PC-9 (cell line): ENCODE data around the gene MRE11. TPM values are rescaled to one million over a fixed set of nuclear protein-coding genes. Genes with fewer than 3 reads are reported as not detected.

ENCODE experiments used
- BruUV-seq: library from RNA; stranded (reverse); fragments of 400-500 nt; replicated peaks from 2 replicates; lab custom pipeline; 2021; lab: Mats Ljungman, UMichigan
- CTCF ChIA-PET: fragments of 300-600 bp; sonication (Branson Sonifier 250); formaldehyde crosslinking; loops from one replicate; lab custom pipeline; 2022; ENCODE audit warnings: antibody characterized with exemption; lab: Charles Lee
- POLR2A ChIA-PET: fragments of 300-600 bp; sonication (Branson Sonifier 250); formaldehyde crosslinking; loops from one replicate; lab custom pipeline; 2022; ENCODE audit warnings: antibody characterized with exemption; ENCODE audit not compliant: unreplicated experiment; lab: Charles Lee
- DNase-seq, 2 experiments: peaks; one replicate each; pipeline versions ENCODE4 v3.0.0 to v3.0.0-alpha.2; 2015 to 2022; ENCODE audit warnings: mixed read lengths in 1 of 2
- H2AFZ ChIP-seq: fragments of 200-600 bp; sonication (generic); 2 replicates; pipeline ENCODE4 v1.8.1; 2017; ENCODE audit warnings: antibody characterized with exemption
- H3F3A ChIP-seq: fragments of 200-600 bp; sonication (generic); 2 replicates; pipeline ENCODE4 v1.8.1; 2017; ENCODE audit warnings: antibody characterized with exemption, mild to moderate bottlenecking, low read depth; ENCODE audit not compliant: insufficient read depth
- H3K27ac ChIP-seq: fragments of 200-600 bp; sonication (generic); 2 replicates; pipeline ENCODE4 v1.6.1; 2016; ENCODE audit warnings: mixed run types
- H3K27me3 ChIP-seq: fragments of 200-600 bp; sonication (generic); 2 replicates; pipeline ENCODE4 v1.6.1; 2016; ENCODE audit warnings: low read depth, mixed run types; ENCODE audit not compliant: insufficient read depth
- H3K36me3 ChIP-seq: fragments of 200-600 bp; sonication (generic); 2 replicates; pipeline ENCODE4 v1.6.1; 2016; ENCODE audit warnings: low read depth, mixed run types
- H3K4me1 ChIP-seq: fragments of 200-600 bp; sonication (generic); replicated peaks from 2 replicates; pipeline ENCODE4 v1.6.1; 2016; ENCODE audit warnings: mixed run types; ENCODE audit not compliant: insufficient read depth
- H3K4me2 ChIP-seq: fragments of 200-600 bp; sonication (generic); 2 replicates; pipeline ENCODE4 v1.6.1; 2017; ENCODE audit warnings: mixed run types
- H3K4me3 ChIP-seq: fragments of 200-600 bp; sonication (generic); 2 replicates; pipeline ENCODE4 v1.6.1; 2016; ENCODE audit warnings: mixed run types
- H3K79me2 ChIP-seq: fragments of 200-600 bp; sonication (generic); 2 replicates; pipeline ENCODE4 v1.6.1; 2017; ENCODE audit warnings: low read depth, mixed run types
- H3K9me2 ChIP-seq: fragments of 200-600 bp; sonication (generic); 2 replicates; pipeline ENCODE4 v1.8.1; 2017; ENCODE audit warnings: mild to moderate bottlenecking; ENCODE audit not compliant: insufficient read depth
- H3K9me3 ChIP-seq: fragments of 200-600 bp; sonication (generic); 2 replicates; pipeline ENCODE4 v1.8.1; 2016; ENCODE audit warnings: low read depth; ENCODE audit not compliant: insufficient read depth
- H4K20me1 ChIP-seq: fragments of 200-600 bp; sonication (generic); 2 replicates; pipeline ENCODE4 v1.8.1; 2017; ENCODE audit not compliant: insufficient read depth
- EZH2 ChIP-seq: fragments of 200-600 bp; sonication (generic); IDR thresholded peaks from 2 replicates; pipeline ENCODE4 v1.8.0; 2017; ENCODE audit warnings: antibody characterized with exemption, low read depth
- intact Hi-C: fragments of 100-400 bp; cut with micrococcal nuclease; formaldehyde crosslinking; loops from one replicate; pipeline ENCODE4 v1.10.0; 2022; ENCODE audit not compliant: unreplicated experiment
- total RNA-seq: library from RNA; stranded (reverse); gene quantifications from 2 replicates; pipeline ENCODE4 v1.2.3, GENCODE V29; 2021
- TF ChIP-seq, protein P1 (sequence below): fragments of 200-600 bp; sonication (generic); conservative IDR thresholded peaks from 2 replicates; pipeline ENCODE4 v1.6.1; 2017; ENCODE audit warnings: mixed run types, antibody characterized with exemption, mild to moderate bottlenecking, moderate library complexity

MRE11 gene
- total RNA-seq, 1 experiment from 2014 or later = 41.1 TPM

DNA sequence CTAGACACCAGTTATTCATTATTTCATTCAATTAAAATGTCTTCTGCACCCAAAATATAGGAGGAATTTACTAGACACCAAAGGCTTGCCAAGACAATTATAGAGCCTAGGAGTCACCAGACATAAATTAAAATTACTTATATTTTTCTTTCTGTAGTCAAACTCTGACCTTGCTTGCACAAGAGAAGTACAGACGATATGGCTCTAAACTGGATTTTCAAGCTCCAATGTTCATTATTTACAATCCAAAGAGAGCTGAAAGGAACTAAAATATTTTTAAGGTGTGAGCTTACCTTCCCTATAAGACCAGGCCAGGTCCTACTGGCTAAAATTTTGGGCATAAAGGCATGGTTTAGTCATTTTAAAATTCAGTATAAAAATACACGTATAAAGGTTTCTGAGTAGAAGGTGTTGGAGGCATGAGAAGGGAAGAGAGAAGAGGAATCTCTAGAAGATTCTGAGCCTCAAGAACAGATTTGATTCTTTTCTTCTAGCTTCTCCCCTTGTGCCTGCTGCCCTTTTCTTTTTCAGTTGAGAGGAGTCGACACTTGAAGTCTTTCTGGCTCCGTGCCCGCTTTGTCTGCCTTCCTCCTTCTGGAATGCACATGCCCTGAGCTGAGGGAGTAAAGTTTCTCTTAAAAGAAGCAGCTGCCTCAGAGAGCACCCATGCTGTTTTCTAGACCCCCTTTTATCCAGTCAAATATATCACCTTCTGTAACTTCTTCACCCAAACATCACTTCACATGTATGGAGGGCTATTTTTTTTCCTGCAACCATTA is 32.1 kb upstream of the MRE11 start:
- Histone ChIP-seq H3F3A (no peaks in the 10 kb centered on the region), H3K4me1 (peaks cover 12% of the 10 kb centered on the region), H3K79me2 (no peaks in the 10 kb centered on the region), H3K4me2 (no peak overlapping the region), H3K27ac (no peak overlapping the region), H2AFZ (no peak overlapping the region), H3K9me3 (no peaks in the 10 kb centered on the region), H4K20me1 (no peaks in the 10 kb centered on the region), H3K9me2 (0 out of 2 replicates have a peak, but pooled peaks cover 8% of the 10 kb centered on the region), H3K27me3 (no peaks in the 10 kb centered on the region), H3K36me3 (no peaks in the 10 kb centered on the region), H3K4me3 (no peak overlapping the region)
- no TSS peak for BruUV-seq
- CTCF ChIA-PET = interaction anchor here (1.3 kb wide), 1 partner anchor 13 kb away, joined by 4 read pairs; no protein-coding TSS in a partner anchor
- intact Hi-C loops = loop anchor here (10.0 kb wide), 1 partner anchor 1899 kb away; no protein-coding TSS in a partner anchor
- peak in 1 of 2 experiments; percentile 51 for DNase-seq
- TF ChIP-seq EZH2 = no peak
- TF ChIP-seq, protein P1, sequence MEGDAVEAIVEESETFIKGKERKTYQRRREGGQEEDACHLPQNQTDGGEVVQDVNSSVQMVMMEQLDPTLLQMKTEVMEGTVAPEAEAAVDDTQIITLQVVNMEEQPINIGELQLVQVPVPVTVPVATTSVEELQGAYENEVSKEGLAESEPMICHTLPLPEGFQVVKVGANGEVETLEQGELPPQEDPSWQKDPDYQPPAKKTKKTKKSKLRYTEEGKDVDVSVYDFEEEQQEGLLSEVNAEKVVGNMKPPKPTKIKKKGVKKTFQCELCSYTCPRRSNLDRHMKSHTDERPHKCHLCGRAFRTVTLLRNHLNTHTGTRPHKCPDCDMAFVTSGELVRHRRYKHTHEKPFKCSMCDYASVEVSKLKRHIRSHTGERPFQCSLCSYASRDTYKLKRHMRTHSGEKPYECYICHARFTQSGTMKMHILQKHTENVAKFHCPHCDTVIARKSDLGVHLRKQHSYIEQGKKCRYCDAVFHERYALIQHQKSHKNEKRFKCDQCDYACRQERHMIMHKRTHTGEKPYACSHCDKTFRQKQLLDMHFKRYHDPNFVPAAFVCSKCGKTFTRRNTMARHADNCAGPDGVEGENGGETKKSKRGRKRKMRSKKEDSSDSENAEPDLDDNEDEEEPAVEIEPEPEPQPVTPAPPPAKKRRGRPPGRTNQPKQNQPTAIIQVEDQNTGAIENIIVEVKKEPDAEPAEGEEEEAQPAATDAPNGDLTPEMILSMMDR = no peak
- POLR2A ChIA-PET = interaction anchor here (0.6 to 0.8 kb wide), 3 partner anchors 19 to 784 kb away, joined by 4 to 8 read pairs (median 4); partner anchors contain the start of gene C11orf54

DNA sequence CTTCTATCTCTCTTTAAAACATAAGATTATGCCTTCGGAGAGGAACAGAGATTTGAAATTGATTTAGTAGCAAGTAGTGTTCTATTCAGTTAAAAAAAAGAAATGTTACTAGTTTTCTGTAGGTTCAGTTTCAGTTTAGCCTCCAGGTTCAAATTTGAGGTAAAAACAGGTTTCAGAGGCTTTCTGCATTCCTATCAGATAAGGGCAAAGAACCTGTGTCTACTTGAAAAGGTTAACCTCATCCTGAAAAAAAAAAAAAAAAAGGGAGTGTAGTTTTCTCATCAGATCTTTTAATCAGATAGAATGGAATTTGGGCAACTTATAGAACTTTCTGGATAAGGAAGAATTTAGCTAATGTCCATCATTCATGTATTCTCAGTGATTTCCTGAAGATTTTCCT is 30.7 kb upstream of the MRE11 start:
- POLR2A ChIA-PET = no interaction called here
- Histone ChIP-seq H3K4me2 (no peak overlapping the region), H3K27me3 (no peaks in the 10 kb centered on the region), H3K4me3 (no peak overlapping the region), H3K9me3 (no peaks in the 10 kb centered on the region), H3F3A (no peaks in the 10 kb centered on the region), H3K36me3 (no peaks in the 10 kb centered on the region), H2AFZ (no peak overlapping the region), H3K27ac (no peak overlapping the region), H4K20me1 (no peaks in the 10 kb centered on the region), H3K79me2 (no peaks in the 10 kb centered on the region), H3K4me1 (peaks cover 12% of the 10 kb centered on the region), H3K9me2 (no peaks in the 10 kb centered on the region)
- no peak for TF ChIP-seq EZH2
- TF ChIP-seq, protein P1 = no peak
- intact Hi-C loops = loop anchor here (10.0 kb wide), 1 partner anchor 1900 kb away; no protein-coding TSS in a partner anchor
- DNase-seq = no peak
- no TSS peak for BruUV-seq
- CTCF ChIA-PET = interaction anchor here (0.6 to 0.7 kb wide), 2 partner anchors 60 to 317 kb away, joined by 4 to 5 read pairs; no protein-coding TSS in a partner anchor

GRCh38 chr11:94521684-94522083 is 28.0 kb upstream of the MRE11 start:
- no peak overlapping the region for H3K4me3 ChIP-seq
- no peaks in the 10 kb centered on the region for H3K79me2 ChIP-seq
- BruUV-seq = no TSS peak
- intact Hi-C loops = loop anchor here (10.0 kb wide), 1 partner anchor 1903 kb away; no protein-coding TSS in a partner anchor
- no peaks in the 10 kb centered on the region for H3K27me3 ChIP-seq
- H3K9me3 ChIP-seq = no peaks in the 10 kb centered on the region
- H2AFZ ChIP-seq = no peak overlapping the region
- H3F3A ChIP-seq = no peaks in the 10 kb centered on the region
- H4K20me1 ChIP-seq = no peaks in the 10 kb centered on the region
- DNase-seq = no peak
- peaks cover 12% of the 10 kb centered on the region for H3K4me1 ChIP-seq
- no peak overlapping the region for H3K27ac ChIP-seq
- H3K36me3 ChIP-seq = no peaks in the 10 kb centered on the region
- H3K9me2 ChIP-seq = no peaks in the 10 kb centered on the region
- H3K4me2 ChIP-seq = no peak overlapping the region
- ChIA-PET POLR2A (no interaction called here), CTCF (no interaction called here)
- TF ChIP-seq, protein P1 = peak; percentile 44
- no peak for TF ChIP-seq EZH2
